Gastrocnemius medialis (tissue), 4 donors: ENCODE results near the gene OPCML.

Experiments used
- CTCF ChIP-seq, 5 experiments: fragments of 450-650 bp in 3 of 5; fragments of 200-600 bp in 2 of 5; sonication (generic) in 2 of 5; IDR thresholded peaks in 4 of 5; conservative IDR thresholded peaks in 1 of 5; 1 replicate in 4 of 5; 2 replicates in 1 of 5; pipeline ENCODE4 v1.5.1; 2016 to 2019; ENCODE audit warnings: antibody characterized with exemption in 5 of 5, mild to moderate bottlenecking in 3 of 5, moderate library complexity in 3 of 5
- POLR2A ChIP-seq, 2 donors: fragments of 450-650 bp; IDR thresholded peaks; one replicate each; pipeline ENCODE4 v1.6.1; 2017; ENCODE audit warnings: antibody characterized with exemption in 2 of 2, mild to moderate bottlenecking in 2 of 2, moderate library complexity in 2 of 2

GRCh38 chr11:132450631-132451030 is 1081.7 kb downstream of the OPCML start:
- no peak for TF ChIP-seq CTCF (IDR thresholded peaks at IDR 0.05 in 4 of 5, conservative IDR thresholded peaks at IDR 0.05 in 1 of 5)
- TF ChIP-seq POLR2A (IDR thresholded peaks at IDR 0.05): no peak
